Loucy (cell line): Measurements from ENCODE around the gene GNAZ.

ENCODE experiments used
- H2AFZ ChIP-seq: fragments of 200-600 bp; sonication (generic); 2 replicates; pipeline ENCODE4 v1.6.0; 2016; ENCODE audit warnings: antibody characterized with exemption, mild to moderate bottlenecking, low read length, moderate library complexity
- H3F3A ChIP-seq: fragments of 200-600 bp; 2 replicates; pipeline ENCODE4 v1.6.0; 2016; ENCODE audit warnings: antibody characterized with exemption, low read depth, mild to moderate bottlenecking
- H3K27me3 ChIP-seq: fragments of 200-600 bp; sonication (generic); 2 replicates; pipeline ENCODE4 v1.6.1; 2014; ENCODE audit warnings: low read length, mild to moderate bottlenecking; ENCODE audit not compliant: insufficient read depth, poor library complexity, severe bottlenecking
- H3K36me3 ChIP-seq: fragments of 200-600 bp; sonication (generic); 2 replicates; pipeline ENCODE4 v1.6.1; 2016; ENCODE audit warnings: low read length; ENCODE audit not compliant: insufficient read depth
- H3K4me1 ChIP-seq: fragments of 200-600 bp; sonication (generic); 2 replicates; pipeline ENCODE4 v1.5.1; 2014; ENCODE audit warnings: low read length, mild to moderate bottlenecking; ENCODE audit not compliant: insufficient read depth, poor library complexity, severe bottlenecking
- H3K4me2 ChIP-seq: fragments of 200-600 bp; sonication (generic); 2 replicates; pipeline ENCODE4 v1.6.0; 2014; ENCODE audit warnings: antibody characterized with exemption, low read length, low read depth, mild to moderate bottlenecking; ENCODE audit not compliant: poor library complexity, severe bottlenecking
- H3K4me3 ChIP-seq: fragments of 200-600 bp; sonication (generic); 2 replicates; pipeline ENCODE4 v1.5.1; 2014; ENCODE audit warnings: low read length, mild to moderate bottlenecking, mixed read lengths; ENCODE audit not compliant: poor library complexity, severe bottlenecking
- H3K79me2 ChIP-seq: fragments of 200-600 bp; sonication (generic); 2 replicates; pipeline ENCODE4 v1.6.1; 2014; ENCODE audit warnings: low read length; ENCODE audit not compliant: insufficient read depth
- H3K9ac ChIP-seq: fragments of 200-600 bp; sonication (generic); 2 replicates; pipeline ENCODE4 v1.6.0; 2014; ENCODE audit warnings: mild to moderate bottlenecking, low read depth, low read length, moderate library complexity; ENCODE audit not compliant: poor library complexity, severe bottlenecking
- H3K9me2 ChIP-seq: fragments of 200-600 bp; sonication (generic); replicated peaks from 2 replicates; pipeline ENCODE4 v1.6.1; 2016; ENCODE audit warnings: low read depth, low read length, mixed read lengths
- H3K9me3 ChIP-seq: fragments of 200-600 bp; sonication (generic); 2 replicates; pipeline ENCODE4 v1.6.1; 2014; ENCODE audit warnings: mild to moderate bottlenecking, antibody characterized with exemption, low read length, low read depth; ENCODE audit not compliant: insufficient read depth
- H4K20me1 ChIP-seq: fragments of 200-600 bp; sonication (generic); 2 replicates; pipeline ENCODE4 v1.6.0; 2014; ENCODE audit warnings: antibody characterized with exemption, low read length, mild to moderate bottlenecking; ENCODE audit not compliant: insufficient read depth, poor library complexity, severe bottlenecking
- EZH2phosphoT487 ChIP-seq: fragments of 200-600 bp; IDR thresholded peaks from 2 replicates; pipeline ENCODE4 v1.6.1; 2018; ENCODE audit warnings: antibody characterized with exemption, mild to moderate bottlenecking, moderate library complexity, borderline replicate concordance
- TF ChIP-seq, protein P1 (sequence below): fragments of 200-600 bp; sonication (generic); conservative IDR thresholded peaks from 2 replicates; pipeline ENCODE4 v1.5.1; 2014; ENCODE audit warnings: mild to moderate bottlenecking, antibody characterized with exemption, low read length

GNAZ gene

GRCh38 chr22:23053051-23053707 is 17.1 kb upstream of the GNAZ start:
- Histone ChIP-seq H3K4me3 (no peak overlapping the region), H3K9ac (no peak overlapping the region), H4K20me1 (no peaks in the 10 kb centered on the region), H3K27me3 (no peaks in the 10 kb centered on the region), H3K79me2 (no peaks in the 10 kb centered on the region), H3K9me2 (no peaks in the 10 kb centered on the region), H3K36me3 (no peaks in the 10 kb centered on the region), H3F3A (no peaks in the 10 kb centered on the region), H3K4me2 (no peak overlapping the region), H2AFZ (no peak overlapping the region), H3K4me1 (no peaks in the 10 kb centered on the region), H3K9me3 (no peaks in the 10 kb centered on the region)
- TF ChIP-seq, protein P1, sequence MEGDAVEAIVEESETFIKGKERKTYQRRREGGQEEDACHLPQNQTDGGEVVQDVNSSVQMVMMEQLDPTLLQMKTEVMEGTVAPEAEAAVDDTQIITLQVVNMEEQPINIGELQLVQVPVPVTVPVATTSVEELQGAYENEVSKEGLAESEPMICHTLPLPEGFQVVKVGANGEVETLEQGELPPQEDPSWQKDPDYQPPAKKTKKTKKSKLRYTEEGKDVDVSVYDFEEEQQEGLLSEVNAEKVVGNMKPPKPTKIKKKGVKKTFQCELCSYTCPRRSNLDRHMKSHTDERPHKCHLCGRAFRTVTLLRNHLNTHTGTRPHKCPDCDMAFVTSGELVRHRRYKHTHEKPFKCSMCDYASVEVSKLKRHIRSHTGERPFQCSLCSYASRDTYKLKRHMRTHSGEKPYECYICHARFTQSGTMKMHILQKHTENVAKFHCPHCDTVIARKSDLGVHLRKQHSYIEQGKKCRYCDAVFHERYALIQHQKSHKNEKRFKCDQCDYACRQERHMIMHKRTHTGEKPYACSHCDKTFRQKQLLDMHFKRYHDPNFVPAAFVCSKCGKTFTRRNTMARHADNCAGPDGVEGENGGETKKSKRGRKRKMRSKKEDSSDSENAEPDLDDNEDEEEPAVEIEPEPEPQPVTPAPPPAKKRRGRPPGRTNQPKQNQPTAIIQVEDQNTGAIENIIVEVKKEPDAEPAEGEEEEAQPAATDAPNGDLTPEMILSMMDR = no peak
- TF ChIP-seq EZH2phosphoT487 = no peak

GRCh38 chr22:23053912-23054530 is 16.3 kb upstream of the GNAZ start:
- H3K9ac ChIP-seq = no peak overlapping the region
- no peaks in the 10 kb centered on the region for H3K4me1 ChIP-seq
- H3K4me3 ChIP-seq = no peak overlapping the region
- H3K9me3 ChIP-seq = no peaks in the 10 kb centered on the region
- no peaks in the 10 kb centered on the region for H4K20me1 ChIP-seq
- no peak overlapping the region for H3K4me2 ChIP-seq
- H3K9me2 ChIP-seq = no peaks in the 10 kb centered on the region
- H3F3A ChIP-seq = no peaks in the 10 kb centered on the region
- no peaks in the 10 kb centered on the region for H3K27me3 ChIP-seq
- no peaks in the 10 kb centered on the region for H3K36me3 ChIP-seq
- TF ChIP-seq EZH2phosphoT487 = no peak
- no peaks in the 10 kb centered on the region for H3K79me2 ChIP-seq
- H2AFZ ChIP-seq = no peak overlapping the region

- Histone ChIP-seq H3K9ac (no peak overlapping the region), H3K4me1 (no peaks in the 10 kb centered on the region), H3K4me2 (no peak overlapping the region)
These were observed 15.6 kb upstream of the GNAZ start for GRCh38 chr22:23054531-23055257.

More at GRCh38 chr22:23054531-23055257, 15.6 kb upstream of the GNAZ start:
- Histone ChIP-seq H3F3A (no peaks in the 10 kb centered on the region), H3K79me2 (no peaks in the 10 kb centered on the region), H3K9me3 (no peaks in the 10 kb centered on the region), H3K4me3 (no peak overlapping the region), H3K9me2 (no peaks in the 10 kb centered on the region), H3K36me3 (no peaks in the 10 kb centered on the region), H4K20me1 (no peaks in the 10 kb centered on the region), H3K27me3 (no peaks in the 10 kb centered on the region), H2AFZ (no peak overlapping the region)
- TF ChIP-seq, protein P1 = no peak
- no peak for TF ChIP-seq EZH2phosphoT487
